Right atrium auricular region (tissue), 2 donors: ENCODE results near the gene GLRA3. TPM values are rescaled to one million over a fixed set of nuclear protein-coding genes. Genes with fewer than 3 reads are reported as not detected.

Experiments
- DNase-seq: peaks from one replicate; pipeline ENCODE4 v3.0.0-alpha.2; 2019; ENCODE audit warnings: low spot score
- H3K27ac ChIP-seq, 2 donors: fragments of 200-600 bp; sonication (generic); 1 replicate in 1 of 2; 2 replicates in 1 of 2; pipeline ENCODE4 v1.5.1; 2016 to 2019
- H3K27me3 ChIP-seq, 2 donors: fragments of 200-600 bp; sonication (generic); one replicate each; pipeline versions ENCODE4 v1.5.1 to v1.6.0; 2017 to 2019
- H3K36me3 ChIP-seq: fragments of 200-600 bp; sonication (generic); one replicate; pipeline ENCODE4 v1.5.1; 2016
- H3K4me1 ChIP-seq, 2 donors: fragments of 200-600 bp; sonication (generic); one replicate each; pipeline versions ENCODE4 v1.5.1 to v1.6.0; 2017 to 2019
- H3K4me3 ChIP-seq, 2 donors: fragments of 200-600 bp; sonication (generic); 1 replicate in 1 of 2; 2 replicates in 1 of 2; pipeline ENCODE4 v1.5.1; 2017 to 2019; ENCODE audit warnings: mild to moderate bottlenecking in 1 of 2, moderate library complexity in 1 of 2
- H3K9me3 ChIP-seq, 2 donors: fragments of 200-600 bp; sonication (generic); one replicate each; pipeline ENCODE4 v1.5.1; 2019
- CTCF ChIP-seq, 2 donors: fragments of 200-600 bp; sonication (generic); IDR thresholded peaks; one replicate each; pipeline ENCODE4 v1.5.1; 2019; ENCODE audit warnings: antibody characterized with exemption in 2 of 2
- total RNA-seq, 2 donors: library from RNA; depleted of rRNA; stranded (reverse); fragments of >200 nt; gene quantifications; one replicate each; pipeline ENCODE4 v1.1.0, GENCODE V29; 2016

The GLRA3 gene
- total RNA-seq, 2 donors from 2014 or later = not detected

DNA sequence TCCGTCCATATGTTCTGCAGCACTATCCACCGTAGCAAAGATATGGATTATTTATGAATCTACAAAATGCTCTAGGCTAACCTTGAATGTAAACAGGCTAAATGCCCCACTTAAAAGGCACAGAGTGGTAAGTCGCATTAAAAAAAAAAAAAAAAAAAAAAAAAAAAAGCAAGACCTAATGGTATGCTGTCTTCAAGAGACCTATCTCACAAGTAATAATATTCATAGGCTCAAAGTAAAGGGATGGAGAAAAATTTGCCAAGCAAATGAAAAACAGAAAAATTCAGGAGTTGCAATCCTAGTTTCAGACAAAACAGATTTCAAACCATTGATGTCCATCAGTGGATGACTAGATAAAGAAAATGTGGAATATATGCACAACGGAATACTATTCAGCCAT lies 139.4 kb downstream of the GLRA3 start:
- peaks cover 0 to 11% of the 10 kb centered on the region in 2 donors for H3K9me3 ChIP-seq

GRCh38 chr4:174686826-174687225 lies 142.2 kb downstream of the GLRA3 start:
- H3K4me3 ChIP-seq = no peak overlapping the region
- peaks cover 0 to 11% of the 10 kb centered on the region in 2 donors for H3K9me3 ChIP-seq
- DNase-seq = no peak
- no peak overlapping the region for H3K27ac ChIP-seq
- no peaks in the 10 kb centered on the region for H3K4me1 ChIP-seq
- no peaks in the 10 kb centered on the region for H3K27me3 ChIP-seq
- H3K36me3 ChIP-seq = no peaks in the 10 kb centered on the region
- no peak for TF ChIP-seq CTCF (IDR thresholded peaks at IDR 0.05)

More for the DNA sequence above, 139.4 kb downstream of the GLRA3 start:
- Histone ChIP-seq H3K4me3 (no peak overlapping the region), H3K27me3 (no peaks in the 10 kb centered on the region), H3K36me3 (no peaks in the 10 kb centered on the region), H3K27ac (no peak overlapping the region), H3K4me1 (no peaks in the 10 kb centered on the region)
- DNase-seq = no peak
- no peak for TF ChIP-seq CTCF (IDR thresholded peaks at IDR 0.05)

- H3K36me3 ChIP-seq = no peaks in the 10 kb centered on the region
- no peak overlapping the region for H3K4me3 ChIP-seq
- no peak for TF ChIP-seq CTCF (IDR thresholded peaks at IDR 0.05)
- DNase-seq = no peak
- H3K27me3 ChIP-seq = no peaks in the 10 kb centered on the region
- H3K9me3 ChIP-seq = no peaks in the 10 kb centered on the region
- no peaks in the 10 kb centered on the region for H3K4me1 ChIP-seq
- no peak overlapping the region for H3K27ac ChIP-seq
Observed at GRCh38 chr4:174681723-174682300, 147.2 kb downstream of the GLRA3 start.

- TF ChIP-seq CTCF (IDR thresholded peaks at IDR 0.05) = no peak
- H3K36me3 ChIP-seq = no peaks in the 10 kb centered on the region
- H3K9me3 ChIP-seq = no peaks in the 10 kb centered on the region
- H3K27me3 ChIP-seq = no peaks in the 10 kb centered on the region
- no peak for DNase-seq
- no peak overlapping the region for H3K27ac ChIP-seq
- H3K4me1 ChIP-seq = no peaks in the 10 kb centered on the region
- no peak overlapping the region for H3K4me3 ChIP-seq
Observed at GRCh38 chr4:174674305-174674840, 154.7 kb downstream of the GLRA3 start.

- no peak for DNase-seq
- Histone ChIP-seq H3K27me3 (no peaks in the 10 kb centered on the region), H3K9me3 (no peaks in the 10 kb centered on the region), H3K27ac (no peak overlapping the region), H3K4me1 (no peaks in the 10 kb centered on the region), H3K36me3 (no peaks in the 10 kb centered on the region), H3K4me3 (no peak overlapping the region)
- no peak for TF ChIP-seq CTCF (IDR thresholded peaks at IDR 0.05)
Observed at GRCh38 chr4:174673865-174674264, 155.2 kb downstream of the GLRA3 start.

- DNase-seq = no peak
- Histone ChIP-seq H3K36me3 (no peaks in the 10 kb centered on the region), H3K4me1 (no peaks in the 10 kb centered on the region), H3K4me3 (no peak overlapping the region), H3K9me3 (no peaks in the 10 kb centered on the region), H3K27me3 (no peaks in the 10 kb centered on the region), H3K27ac (no peak overlapping the region)
- TF ChIP-seq CTCF (IDR thresholded peaks at IDR 0.05) = no peak
Observed at GRCh38 chr4:174672276-174672675, 156.8 kb downstream of the GLRA3 start.
